ENCODE results near the gene PCNA.
A peak's percentile ranks its signal among the peaks of the same experiment; 100 is the strongest.

The PCNA gene

DNA sequence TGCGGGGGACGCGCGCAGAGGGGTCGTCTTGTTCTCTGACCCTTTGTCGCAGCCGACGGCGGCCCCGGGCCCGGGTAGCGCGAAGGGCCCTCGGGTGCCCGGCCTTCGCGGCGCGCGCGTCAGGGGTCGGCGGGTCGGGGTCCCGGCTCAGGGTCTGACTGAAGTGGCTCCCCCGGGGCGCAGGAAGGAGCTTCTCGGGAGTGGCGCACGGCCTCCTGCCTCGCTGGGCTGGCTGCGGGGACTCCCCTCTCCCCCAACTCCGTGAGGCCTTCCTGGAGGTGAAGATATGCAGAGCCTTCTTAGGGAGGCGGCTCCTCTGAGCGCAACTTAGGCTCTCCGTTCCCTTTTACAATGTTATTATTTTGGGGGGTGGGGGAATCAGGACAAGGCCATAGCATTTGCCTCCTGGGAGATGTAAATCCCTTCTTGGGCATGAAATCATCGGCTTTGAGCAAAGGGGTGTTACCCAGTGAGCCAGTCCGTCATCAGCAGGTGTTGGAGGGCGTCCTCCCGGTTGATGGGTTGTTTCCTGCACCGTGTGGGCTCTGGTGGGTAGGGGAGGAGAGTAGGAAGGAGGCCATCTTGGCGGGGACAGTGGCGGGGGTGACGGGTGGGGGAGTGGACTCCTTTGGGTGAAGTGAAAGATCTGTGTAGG lies 7.6 kb upstream of the PCNA start:
- H3K27ac ChIP-seq, result peak overlapping the region; percentile 88
- TF ChIP-seq, protein P1, sequence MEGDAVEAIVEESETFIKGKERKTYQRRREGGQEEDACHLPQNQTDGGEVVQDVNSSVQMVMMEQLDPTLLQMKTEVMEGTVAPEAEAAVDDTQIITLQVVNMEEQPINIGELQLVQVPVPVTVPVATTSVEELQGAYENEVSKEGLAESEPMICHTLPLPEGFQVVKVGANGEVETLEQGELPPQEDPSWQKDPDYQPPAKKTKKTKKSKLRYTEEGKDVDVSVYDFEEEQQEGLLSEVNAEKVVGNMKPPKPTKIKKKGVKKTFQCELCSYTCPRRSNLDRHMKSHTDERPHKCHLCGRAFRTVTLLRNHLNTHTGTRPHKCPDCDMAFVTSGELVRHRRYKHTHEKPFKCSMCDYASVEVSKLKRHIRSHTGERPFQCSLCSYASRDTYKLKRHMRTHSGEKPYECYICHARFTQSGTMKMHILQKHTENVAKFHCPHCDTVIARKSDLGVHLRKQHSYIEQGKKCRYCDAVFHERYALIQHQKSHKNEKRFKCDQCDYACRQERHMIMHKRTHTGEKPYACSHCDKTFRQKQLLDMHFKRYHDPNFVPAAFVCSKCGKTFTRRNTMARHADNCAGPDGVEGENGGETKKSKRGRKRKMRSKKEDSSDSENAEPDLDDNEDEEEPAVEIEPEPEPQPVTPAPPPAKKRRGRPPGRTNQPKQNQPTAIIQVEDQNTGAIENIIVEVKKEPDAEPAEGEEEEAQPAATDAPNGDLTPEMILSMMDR (IDR thresholded peaks at IDR 0.05), result no peak
- no peak for TF ChIP-seq ZFX (IDR thresholded peaks at IDR 0.05; ENCODE audit: borderline replicate concordance)

DNA sequence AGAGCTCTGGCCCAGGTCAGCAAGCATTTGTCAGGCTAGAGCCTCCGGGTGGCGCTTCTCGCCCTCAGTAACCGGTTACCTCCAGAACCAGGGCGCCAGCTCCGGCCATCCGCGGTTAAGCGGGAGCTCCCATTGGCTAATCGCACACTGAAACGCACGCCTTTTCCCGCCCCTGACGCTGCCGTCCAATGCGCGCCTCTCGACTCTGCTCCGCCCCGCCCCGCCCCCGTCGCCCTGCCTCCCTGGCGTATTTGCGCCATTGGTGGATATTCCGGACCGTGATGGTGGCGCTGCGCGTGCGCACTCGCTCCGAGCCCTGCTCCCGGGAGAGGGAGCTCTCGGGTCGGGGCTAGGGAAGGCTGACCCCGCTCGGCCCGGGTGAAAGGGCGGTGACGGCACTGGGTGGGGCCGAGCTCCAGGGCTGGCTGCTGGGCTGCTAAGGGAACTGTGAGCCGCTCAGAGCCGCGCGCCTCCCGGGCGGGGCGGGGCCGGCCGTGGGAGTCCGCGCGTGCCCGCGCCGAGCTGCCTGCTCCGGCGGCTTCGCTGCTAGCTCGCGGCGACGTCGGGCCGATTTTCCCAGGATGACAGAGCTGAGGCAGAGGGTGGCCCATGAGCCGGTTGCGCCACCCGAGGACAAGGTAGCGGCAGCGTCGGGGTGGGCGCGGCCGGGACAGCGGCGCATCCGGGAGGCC lies 6.9 kb upstream of the PCNA start, which contains the start of gene CDS2:
CDS2 (plus strand) TSS at position 497 of the 692 bp plus-strand sequence; CDS start at position 582, 85 bp downstream.
- TF ChIP-seq, protein P1 (IDR thresholded peaks at IDR 0.05), result peak; percentile 90
- TF ChIP-seq ZFX (IDR thresholded peaks at IDR 0.05; ENCODE audit: borderline replicate concordance), result no peak

GRCh38 chr20:5122873-5123260 lies 3.1 kb upstream of the PCNA start:
- no peak overlapping the region for H3K27ac ChIP-seq
- TF ChIP-seq, protein P1 (IDR thresholded peaks at IDR 0.05), result no peak
- TF ChIP-seq ZFX (IDR thresholded peaks at IDR 0.05; ENCODE audit: borderline replicate concordance), result no peak

More for the DNA sequence above, 6.9 kb upstream of the PCNA start, which contains the start of gene CDS2:
- H3K27ac ChIP-seq, result peak within 1 kb of the TSS; percentile 88

- peak overlapping the region; percentile 94 for H3K27ac ChIP-seq
- TF ChIP-seq, protein P1 (IDR thresholded peaks at IDR 0.05), result no peak
- TF ChIP-seq ZFX (IDR thresholded peaks at IDR 0.05; ENCODE audit: borderline replicate concordance), result no peak
Observed at GRCh38 chr20:5120185-5120476, 373 bp upstream of the PCNA start.

- TF ChIP-seq, protein P1 (IDR thresholded peaks at IDR 0.05), result no peak
- no peak for TF ChIP-seq ZFX (IDR thresholded peaks at IDR 0.05; ENCODE audit: borderline replicate concordance)
- peak overlapping the region; percentile 94 for H3K27ac ChIP-seq
Observed at GRCh38 chr20:5119143-5119434, 669 bp downstream of the PCNA start.

GRCh38 chr20:5118220-5119142 lies 1.3 kb downstream of the PCNA start:
- TF ChIP-seq, protein P1 (IDR thresholded peaks at IDR 0.05), result no peak
- TF ChIP-seq ZFX (IDR thresholded peaks at IDR 0.05; ENCODE audit: borderline replicate concordance), result no peak
- H3K27ac ChIP-seq, result peak overlapping the region; percentile 94

Measured in 22Rv1 (cell line).